Spleen (tissue), 11 donors: ENCODE measurements around the gene NEDD4L. TPM values are rescaled to one million over a fixed set of nuclear protein-coding genes. Genes with fewer than 3 reads are reported as not detected.

Source experiments
- DNase-seq: peaks from one replicate; pipeline ENCODE4 v3.0.0-alpha.2; 2020
- H3K27ac ChIP-seq, 8 donors: fragments of 200-600 bp; sonication (generic) in 7 of 8; 1 replicate in 4 of 8; 2 replicates in 4 of 8; pipeline versions ENCODE4 v1.5.0 to v1.8.0; 2016 to 2021; ENCODE audit warnings: inconsistent platforms in 4 of 8, mild to moderate bottlenecking in 4 of 8, moderate library complexity in 1 of 8
- H3K27me3 ChIP-seq, 7 donors: fragments of 200-600 bp; sonication (generic) in 6 of 7; replicated peaks in 1 of 7; 1 replicate in 4 of 7; 2 replicates in 3 of 7; pipeline versions ENCODE4 v1.5.0 to v1.8.0; 2016 to 2021; ENCODE audit warnings: inconsistent platforms in 3 of 7, mild to moderate bottlenecking in 1 of 7
- H3K36me3 ChIP-seq, 6 donors: fragments of 200-600 bp; sonication (generic) in 5 of 6; 1 replicate in 4 of 6; 2 replicates in 2 of 6; pipeline versions ENCODE4 v1.5.0 to v1.8.0; 2016 to 2021; ENCODE audit warnings: inconsistent platforms in 2 of 6
- H3K4me1 ChIP-seq, 6 donors: fragments of 200-600 bp; sonication (generic) in 5 of 6; 1 replicate in 3 of 6; 2 replicates in 3 of 6; pipeline versions ENCODE4 v1.5.0 to v1.8.0; 2016 to 2021; ENCODE audit warnings: inconsistent platforms in 3 of 6
- H3K4me3 ChIP-seq, 8 donors: fragments of 200-600 bp; sonication (generic) in 7 of 8; 1 replicate in 4 of 8; 2 replicates in 4 of 8; pipeline versions ENCODE4 v1.5.0 to v1.8.0; 2016 to 2021; ENCODE audit warnings: inconsistent platforms in 4 of 8, mild to moderate bottlenecking in 4 of 8, moderate library complexity in 2 of 8
- H3K9me3 ChIP-seq, 8 donors: fragments of 200-600 bp; sonication (generic) in 7 of 8; 1 replicate in 4 of 8; 2 replicates in 4 of 8; pipeline versions ENCODE4 v1.5.0 to v1.8.0; 2016 to 2021; ENCODE audit warnings: inconsistent platforms in 4 of 8
- CTCF ChIP-seq, 11 experiments: fragments of 200-600 bp in 7 of 11; fragments of 450-650 bp in 4 of 11; sonication (generic) in 4 of 11; IDR thresholded peaks in 8 of 11; conservative IDR thresholded peaks in 3 of 11; 1 replicate in 7 of 11; 2 replicates in 4 of 11; pipeline versions ENCODE4 v1.4.0 to v1.8.0; 2016 to 2021; ENCODE audit warnings: antibody characterized with exemption in 11 of 11, inconsistent platforms in 4 of 11, mild to moderate bottlenecking in 1 of 11
- POLR2A ChIP-seq, 3 donors: fragments of 450-650 bp; IDR thresholded peaks; one replicate each; pipeline ENCODE4 v1.5.1; 2017; ENCODE audit warnings: antibody characterized with exemption in 3 of 3, mild to moderate bottlenecking in 1 of 3
- POLR2AphosphoS5 ChIP-seq, 3 donors: sonication (generic); formaldehyde crosslinking; IDR thresholded peaks; one replicate each; pipeline ENCODE4 v1.5.1; 2017; ENCODE audit warnings: antibody characterized with exemption in 3 of 3
- WGBS, 5 donors: extraction: QIAGEN DNeasy Blood & Tissue Kit in 3 of 5; methylation state at CpG; one replicate each; pipeline versions ENCODE4 v1.1.5 to v1.1.7; 2013 to 2018; 5-methylcytosine and 5-hydroxymethylcytosine counted together
- intact Hi-C: fragments of 100-400 bp; cut with DNase I; formaldehyde crosslinking; loops from one replicate; pipeline ENCODE4 v1.15.0; 2023; ENCODE audit warnings: low total_unique reads
- polyA plus RNA-seq, 3 donors: library from polyadenylated mRNA; stranded (reverse); fragments of 200-250 nt; gene quantifications; one replicate each; pipeline ENCODE4 v1.2.1, GENCODE V29; 2013
- total RNA-seq, 7 donors: library from RNA; depleted of rRNA in 3 of 7; stranded (reverse); fragments of >200 nt in 3 of 7; fragmentation: NEBNext Ultra II Directional in 4 of 7; extraction: Animal tissue kit (Norgen Biotek cat#: 25700) in 4 of 7; gene quantifications; one replicate each; pipeline versions ENCODE4 v1.1.0 to v1.2.1, GENCODE V29; 2016 to 2021
- donor health status: healthy with polysubstance abuse.
- donor health status: DM: no; HTN: no; CAD: no; lungs with moderate emphysema.
- donor health status: DM: no; HTN: no; CAD: no.
- donor health status: Bipolar disorder and iron deficiency.
- donor health status: healthy.
- donor health status: DM: no; HTN: no; CAD: no.
- donor health status: DM: yes; HTN: yes; CAD: no.

The NEDD4L gene
- total and polyA plus RNA-seq, 10 donors, result 8.7 to 26.9 (median 18.3) TPM

GRCh38 chr18:58097907-58098166 is 53.8 kb downstream of the NEDD4L start:
- H3K27ac ChIP-seq, result peak overlapping the region in 6 of 8 donors; percentile 34 to 75 (median 50)
- no peaks in the 10 kb centered on the region for H3K36me3 ChIP-seq
- no peaks in the 10 kb centered on the region for H3K27me3 ChIP-seq
- no peak overlapping the region for H3K4me3 ChIP-seq
- H3K4me1 ChIP-seq, result peaks cover 0 to 29% (median 9%) of the 10 kb centered on the region in 6 donors
- no peaks in the 10 kb centered on the region for H3K9me3 ChIP-seq
- 72 to 79% (median 76%) methylated on average over 5 of the region's 5 CpGs for WGBS, 5 donors
- intact Hi-C loops, result no loop called here
- TF ChIP-seq CTCF (IDR thresholded peaks at IDR 0.05 in 8 of 11, conservative IDR thresholded peaks at IDR 0.05 in 3 of 11), result no peak
- TF ChIP-seq POLR2A (IDR thresholded peaks at IDR 0.05), result no peak
- no peak for TF ChIP-seq POLR2AphosphoS5 (IDR thresholded peaks at IDR 0.05)
- DNase-seq, result no peak

GRCh38 chr18:58098706-58099105 is 54.7 kb downstream of the NEDD4L start:
- Histone ChIP-seq H3K4me3 (no peak overlapping the region), H3K27ac (peak overlapping the region in 3 of 8 donors; percentile 35 to 75 (median 54)), H3K9me3 (no peaks in the 10 kb centered on the region), H3K4me1 (peaks cover 0 to 37% (median 11%) of the 10 kb centered on the region in 6 donors), H3K27me3 (no peaks in the 10 kb centered on the region), H3K36me3 (no peaks in the 10 kb centered on the region)
- no peak for DNase-seq
- no peak for TF ChIP-seq POLR2AphosphoS5 (IDR thresholded peaks at IDR 0.05)
- TF ChIP-seq POLR2A (IDR thresholded peaks at IDR 0.05), result no peak
- no peak for TF ChIP-seq CTCF (IDR thresholded peaks at IDR 0.05 in 8 of 11, conservative IDR thresholded peaks at IDR 0.05 in 3 of 11)
- WGBS, 5 donors, result 87 to 95% (median 91%) methylated on average over 3 of the region's 3 CpGs
- intact Hi-C loops, result no loop called here

GRCh38 chr18:58100154-58100553 is 56.1 kb downstream of the NEDD4L start:
- H3K27me3 ChIP-seq, result no peaks in the 10 kb centered on the region
- TF ChIP-seq POLR2AphosphoS5 (IDR thresholded peaks at IDR 0.05), result no peak
- TF ChIP-seq POLR2A (IDR thresholded peaks at IDR 0.05), result no peak
- TF ChIP-seq CTCF (IDR thresholded peaks at IDR 0.05 in 8 of 11, conservative IDR thresholded peaks at IDR 0.05 in 3 of 11), result no peak
- DNase-seq, result no peak
- peaks cover 0 to 43% (median 13%) of the 10 kb centered on the region in 6 donors for H3K4me1 ChIP-seq
- 67 to 75% (median 68%) methylated on average over 3 of the region's 3 CpGs for WGBS, 5 donors
- intact Hi-C loops, result no loop called here
- H3K9me3 ChIP-seq, result no peaks in the 10 kb centered on the region
- no peak overlapping the region for H3K27ac ChIP-seq
- H3K36me3 ChIP-seq, result no peaks in the 10 kb centered on the region
- no peak overlapping the region for H3K4me3 ChIP-seq

GRCh38 chr18:58101291-58101794 is 57.3 kb downstream of the NEDD4L start:
- H3K4me3 ChIP-seq, result no peak overlapping the region
- intact Hi-C loops, result no loop called here
- no peaks in the 10 kb centered on the region for H3K36me3 ChIP-seq
- no peak overlapping the region for H3K27ac ChIP-seq
- TF ChIP-seq POLR2AphosphoS5 (IDR thresholded peaks at IDR 0.05), result no peak
- TF ChIP-seq POLR2A (IDR thresholded peaks at IDR 0.05), result no peak
- TF ChIP-seq CTCF (IDR thresholded peaks at IDR 0.05 in 8 of 11, conservative IDR thresholded peaks at IDR 0.05 in 3 of 11), result no peak
- H3K9me3 ChIP-seq, result no peaks in the 10 kb centered on the region
- WGBS, 5 donors, result 85 to 90% (median 89%) methylated on average over 10 of the region's 10 CpGs
- no peaks in the 10 kb centered on the region for H3K27me3 ChIP-seq
- peaks cover 0 to 42% (median 13%) of the 10 kb centered on the region in 6 donors for H3K4me1 ChIP-seq
- no peak for DNase-seq
